SU-DHL-6 (cell line): ENCODE data around the gene YLPM1.

Experiments used
- H2AFZ ChIP-seq: fragments of 200-600 bp; sonication (generic); 2 replicates; pipeline ENCODE4 v1.6.1; 2014; ENCODE audit warnings: low read depth, mild to moderate bottlenecking, moderate library complexity, mixed read lengths, antibody characterized with exemption, low read length; ENCODE audit not compliant: severe bottlenecking
- H3F3A ChIP-seq: fragments of 200-600 bp; shearing (Covaris generic); 2 replicates; pipeline ENCODE4 v1.6.0; 2016; ENCODE audit warnings: antibody characterized with exemption, mild to moderate bottlenecking; ENCODE audit not compliant: insufficient read depth
- H3K27ac ChIP-seq: fragments of 200-600 bp; sonication (generic); 2 replicates; pipeline ENCODE4 v1.5.1; 2016; ENCODE audit warnings: low read depth, mild to moderate bottlenecking, low read length, moderate library complexity, mixed read lengths
- H3K27me3 ChIP-seq: fragments of 200-600 bp; sonication (generic), shearing (Covaris generic); 2 replicates; pipeline ENCODE4 v1.6.0; 2014; ENCODE audit warnings: mild to moderate bottlenecking, low read length
- H3K36me3 ChIP-seq: fragments of 200-600 bp; sonication (generic); 2 replicates; pipeline ENCODE4 v1.6.1; 2014; ENCODE audit warnings: mild to moderate bottlenecking, low read length, mixed read lengths
- H3K4me2 ChIP-seq: fragments of 300-600, 200-600 bp; shearing (Covaris generic), sonication (generic); 2 replicates; pipeline ENCODE4 v1.6.0; 2014; ENCODE audit warnings: low read length, low read depth, mild to moderate bottlenecking; ENCODE audit not compliant: poor library complexity, severe bottlenecking
- H3K4me3 ChIP-seq: fragments of 200-600 bp; sonication (generic); 2 replicates; pipeline ENCODE4 v1.5.1; 2014; ENCODE audit warnings: antibody characterized with exemption, low read length, mild to moderate bottlenecking, mixed read lengths; ENCODE audit not compliant: insufficient read depth, poor library complexity, severe bottlenecking
- H3K79me2 ChIP-seq: fragments of 200-600 bp; sonication (generic); 2 replicates; pipeline ENCODE4 v1.6.1; 2014; ENCODE audit warnings: mild to moderate bottlenecking, low read length, moderate library complexity; ENCODE audit not compliant: insufficient read depth
- H3K9ac ChIP-seq: fragments of 200-600 bp; sonication (generic); 2 replicates; pipeline ENCODE4 v1.7.0; 2014; ENCODE audit warnings: mild to moderate bottlenecking, low read length
- H3K9me2 ChIP-seq: fragments of 200-600 bp; sonication (generic); replicated peaks from 2 replicates; pipeline ENCODE4 v1.6.1; 2014; ENCODE audit warnings: low read length; ENCODE audit not compliant: insufficient read depth
- H3K9me3 ChIP-seq: fragments of 200-600 bp; sonication (generic); 2 replicates; pipeline ENCODE4 v1.6.1; 2014; ENCODE audit warnings: low read length, mixed read lengths; ENCODE audit not compliant: insufficient read depth
- H4K20me1 ChIP-seq: fragments of 200-600 bp; sonication (generic); 2 replicates; pipeline ENCODE4 v1.6.1; 2014; ENCODE audit warnings: low read depth, mild to moderate bottlenecking, antibody characterized with exemption, low read length, moderate library complexity, mixed read lengths
- EZH2phosphoT487 ChIP-seq: fragments of 200-600 bp; sonication (generic), shearing (Covaris generic); conservative IDR thresholded peaks from 2 replicates; pipeline ENCODE4 v1.6.1; 2018; ENCODE audit warnings: mild to moderate bottlenecking, antibody characterized with exemption, low read length, moderate library complexity, mixed read lengths
- TF ChIP-seq, protein P1 (sequence below): fragments of 200-600 bp; sonication (generic); IDR thresholded peaks from one replicate; pipeline ENCODE4 v1.5.1; 2017; ENCODE audit warnings: antibody characterized with exemption, mild to moderate bottlenecking, low read length, moderate library complexity; ENCODE audit not compliant: insufficient read depth, poor library complexity, severe bottlenecking

YLPM1 gene

GRCh38 chr14:74762917-74763802 is at the start of gene YLPM1:
Gene YLPM1, plus strand, starts transcription at chr14:74763316. Its CDS starts 174 bp downstream, at chr14:74763490.
- Histone ChIP-seq H3K9me2 (no peaks in the 10 kb centered on the region), H3F3A (peaks cover 4% of the 10 kb centered on the region; the same call in 1 of the 2 replicates), H3K79me2 (peaks cover 49% of the 10 kb centered on the region), H3K4me2 (peak within 1 kb of the TSS; percentile 93), H3K27ac (peak within 1 kb of the TSS; percentile 80), H3K9ac (peak within 1 kb of the TSS; percentile 88), H3K36me3 (peaks cover 4% of the 10 kb centered on the region; the same call in 1 of the 2 replicates), H4K20me1 (peaks cover 8% of the 10 kb centered on the region; the same call in 1 of the 2 replicates), H3K27me3 (no peaks in the 10 kb centered on the region), H2AFZ (peak within 1 kb of the TSS; percentile 97), H3K4me3 (peak within 1 kb of the TSS; percentile 86), H3K9me3 (no peaks in the 10 kb centered on the region)
- TF ChIP-seq EZH2phosphoT487, result no peak
- TF ChIP-seq, protein P1, sequence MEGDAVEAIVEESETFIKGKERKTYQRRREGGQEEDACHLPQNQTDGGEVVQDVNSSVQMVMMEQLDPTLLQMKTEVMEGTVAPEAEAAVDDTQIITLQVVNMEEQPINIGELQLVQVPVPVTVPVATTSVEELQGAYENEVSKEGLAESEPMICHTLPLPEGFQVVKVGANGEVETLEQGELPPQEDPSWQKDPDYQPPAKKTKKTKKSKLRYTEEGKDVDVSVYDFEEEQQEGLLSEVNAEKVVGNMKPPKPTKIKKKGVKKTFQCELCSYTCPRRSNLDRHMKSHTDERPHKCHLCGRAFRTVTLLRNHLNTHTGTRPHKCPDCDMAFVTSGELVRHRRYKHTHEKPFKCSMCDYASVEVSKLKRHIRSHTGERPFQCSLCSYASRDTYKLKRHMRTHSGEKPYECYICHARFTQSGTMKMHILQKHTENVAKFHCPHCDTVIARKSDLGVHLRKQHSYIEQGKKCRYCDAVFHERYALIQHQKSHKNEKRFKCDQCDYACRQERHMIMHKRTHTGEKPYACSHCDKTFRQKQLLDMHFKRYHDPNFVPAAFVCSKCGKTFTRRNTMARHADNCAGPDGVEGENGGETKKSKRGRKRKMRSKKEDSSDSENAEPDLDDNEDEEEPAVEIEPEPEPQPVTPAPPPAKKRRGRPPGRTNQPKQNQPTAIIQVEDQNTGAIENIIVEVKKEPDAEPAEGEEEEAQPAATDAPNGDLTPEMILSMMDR, result peak; percentile 44

- no peaks in the 10 kb centered on the region for H4K20me1 ChIP-seq
- H2AFZ ChIP-seq, result peak overlapping the region; percentile 29
- no peak overlapping the region for H3K27ac ChIP-seq
Observed at GRCh38 chr14:74713395-74713735, 49.8 kb upstream of the YLPM1 start.

GRCh38 chr14:74720526-74720925 is 42.6 kb upstream of the YLPM1 start:
- H3K36me3 ChIP-seq, result peaks cover 24% of the 10 kb centered on the region; the same call in 1 of the 2 replicates
- no peak overlapping the region for H2AFZ ChIP-seq
- no peaks in the 10 kb centered on the region for H4K20me1 ChIP-seq
- no peak overlapping the region for H3K4me3 ChIP-seq
- H3K4me2 ChIP-seq, result no peak overlapping the region
- H3K9me2 ChIP-seq, result no peaks in the 10 kb centered on the region
- no peak for TF ChIP-seq EZH2phosphoT487
- TF ChIP-seq, protein P1, result no peak
- H3K79me2 ChIP-seq, result no peaks in the 10 kb centered on the region
- H3F3A ChIP-seq, result no peaks in the 10 kb centered on the region
- no peaks in the 10 kb centered on the region for H3K9me3 ChIP-seq
- H3K9ac ChIP-seq, result no peak overlapping the region
- H3K27me3 ChIP-seq, result no peaks in the 10 kb centered on the region
- H3K27ac ChIP-seq, result no peak overlapping the region

More at GRCh38 chr14:74713395-74713735, 49.8 kb upstream of the YLPM1 start:
- Histone ChIP-seq H3K4me3 (peak overlapping the region; percentile 90), H3K9me3 (no peaks in the 10 kb centered on the region), H3F3A (0 out of 2 replicates have a peak, but pooled peaks cover 5% of the 10 kb centered on the region), H3K9me2 (no peaks in the 10 kb centered on the region), H3K36me3 (peaks cover 18% of the 10 kb centered on the region; the same call in 1 of the 2 replicates), H3K4me2 (peak overlapping the region; percentile 84), H3K9ac (peak overlapping the region; percentile 70), H3K27me3 (no peaks in the 10 kb centered on the region), H3K79me2 (peaks cover 64% of the 10 kb centered on the region)
- no peak for TF ChIP-seq EZH2phosphoT487
- TF ChIP-seq, protein P1, result no peak
